Measurements from ENCODE around the gene RNASE13. TPM values are rescaled to one million over a fixed set of nuclear protein-coding genes. Genes with fewer than 3 reads are reported as not detected.
A peak's percentile ranks its signal among the peaks of the same experiment; 100 is the strongest.
"Not testable (repeated sequence)": the region's sequence is repeated elsewhere in the genome, so short reads cannot be mapped to it uniquely, and the experiment has no call there.

RNASE13 gene
- total RNA-seq, 1 experiment from 2014 or later, result not detected

DNA sequence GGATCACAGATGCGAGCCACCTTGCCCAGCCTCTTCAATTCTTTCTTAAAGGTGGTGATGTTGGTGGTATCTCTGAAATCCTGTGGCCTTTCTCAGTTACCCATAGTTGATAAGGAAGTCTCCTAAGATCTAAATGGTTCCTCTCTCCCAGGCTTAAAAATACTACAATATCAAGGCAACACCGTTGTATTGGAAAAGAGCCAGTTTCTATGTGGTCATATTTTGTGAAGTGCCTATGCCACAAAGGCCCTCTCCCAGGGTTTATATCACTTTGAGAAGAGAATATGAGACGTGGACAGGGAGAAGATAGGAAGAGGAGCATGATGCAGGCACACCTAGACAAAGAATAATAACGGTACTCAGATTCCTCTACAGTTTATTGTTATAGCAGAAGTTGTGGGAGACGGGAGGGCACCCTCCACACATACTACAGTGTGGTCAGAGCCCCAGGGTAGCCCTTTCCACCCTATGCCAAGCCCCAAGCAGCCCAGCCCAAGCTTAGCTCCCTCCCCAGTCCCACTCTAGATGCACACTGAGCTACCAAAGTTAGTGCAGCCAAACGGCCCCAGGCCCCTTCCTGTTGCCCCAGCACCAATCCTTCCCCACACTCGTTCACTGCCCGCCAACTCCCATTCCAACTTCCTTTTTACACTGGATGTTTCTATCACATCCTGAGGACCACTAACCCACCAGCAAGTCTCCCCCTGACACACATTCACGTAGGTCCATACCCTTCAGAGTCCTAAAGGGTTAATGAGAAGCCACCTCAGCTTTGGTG, 18.0 kb downstream of the RNASE13 start:
- in situ Hi-C loops (cut with HindIII; ENCODE audit: low pct_unique_long_range_greater_than_20kb, low sequenced_read_pairs), result no loop called here
- no peak for DNase-seq (ENCODE audit: low read depth, low spot score)

GRCh38 chr14:21015312-21015711, 19.3 kb downstream of the RNASE13 start:
- no peak for DNase-seq (ENCODE audit: low read depth, low spot score)
- in situ Hi-C loops (cut with HindIII; ENCODE audit: low pct_unique_long_range_greater_than_20kb, low sequenced_read_pairs), result no loop called here

- peak; percentile 91 for DNase-seq (ENCODE audit: low read depth, low spot score)
- in situ Hi-C loops (cut with HindIII; ENCODE audit: low pct_unique_long_range_greater_than_20kb, low sequenced_read_pairs), result no loop called here
Measured at GRCh38 chr14:21014761-21015190, 19.8 kb downstream of the RNASE13 start.

DNA sequence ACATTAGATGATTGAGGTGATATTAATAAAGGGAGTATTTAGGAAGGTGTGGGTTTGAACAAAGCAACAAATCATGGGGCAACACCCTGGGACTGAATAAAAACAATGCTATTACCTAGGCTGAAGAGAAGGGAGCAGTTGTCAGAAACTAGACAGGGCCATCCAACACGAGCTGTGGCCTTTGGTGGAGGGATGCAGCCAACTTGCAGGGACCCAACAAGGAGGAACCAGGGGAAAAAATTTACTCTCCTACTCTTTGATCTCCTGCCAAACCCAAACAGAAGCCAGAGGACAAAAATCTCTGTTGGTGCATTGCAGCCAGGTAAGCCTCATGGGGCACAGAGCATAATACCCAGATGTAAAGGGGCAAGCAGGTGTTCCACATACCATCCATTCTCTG, 23.5 kb downstream of the RNASE13 start:
- DNase-seq (ENCODE audit: low read depth, low spot score), result no peak
- in situ Hi-C loops (cut with HindIII; ENCODE audit: low pct_unique_long_range_greater_than_20kb, low sequenced_read_pairs), result no loop called here

DNA sequence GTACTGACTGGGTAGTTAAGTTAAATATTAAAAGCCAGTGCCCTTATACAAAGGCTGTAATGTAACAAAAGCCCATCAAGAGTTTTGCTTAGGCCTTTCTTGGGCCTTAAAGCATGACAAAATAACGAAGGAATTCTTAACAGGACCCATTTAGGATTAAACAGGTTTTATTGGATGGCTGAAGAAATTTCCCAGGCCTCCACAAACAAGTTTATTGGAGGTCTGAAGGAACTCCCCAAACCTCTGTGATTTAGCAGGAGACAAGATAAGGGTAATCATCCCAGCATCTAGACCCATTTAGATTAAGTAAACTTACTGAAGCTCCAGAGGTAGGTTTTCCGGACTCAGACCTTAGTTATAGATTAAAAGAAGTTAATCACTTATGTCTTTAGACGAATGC, 24.9 kb downstream of the RNASE13 start:
- DNase-seq (ENCODE audit: low read depth, low spot score); in situ Hi-C loops (cut with HindIII; ENCODE audit: low pct_unique_long_range_greater_than_20kb, low sequenced_read_pairs): not testable (repeated sequence)

DNA sequence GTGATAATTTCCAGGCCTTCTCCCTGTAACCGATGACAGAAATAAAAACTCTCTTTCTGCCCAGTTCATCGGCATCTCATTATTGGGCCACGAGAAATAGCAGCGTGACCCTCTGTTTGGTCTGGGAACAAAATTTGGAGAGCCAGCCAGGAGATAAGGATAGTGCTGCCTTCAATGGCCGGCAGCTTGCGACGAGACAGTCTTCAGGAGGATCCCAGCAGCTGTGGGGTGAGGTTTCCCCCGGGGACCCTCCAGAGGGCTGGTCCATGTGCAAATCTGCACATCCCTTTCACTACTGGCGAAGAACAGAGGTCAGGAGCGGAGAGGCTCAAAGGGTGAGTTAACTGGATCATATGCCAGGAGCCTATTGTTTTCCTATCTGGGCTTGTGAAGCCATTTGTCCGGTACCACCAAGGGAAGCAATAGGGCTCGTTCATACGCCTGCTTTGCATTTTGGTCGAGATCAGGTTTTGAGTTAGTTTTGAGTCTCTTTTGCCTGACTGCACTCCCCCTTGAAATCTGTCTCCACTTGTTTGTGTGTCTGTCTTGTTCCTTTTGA, 30.7 kb downstream of the RNASE13 start:
- in situ Hi-C loops (cut with HindIII; ENCODE audit: low pct_unique_long_range_greater_than_20kb, low sequenced_read_pairs), result no loop called here
- DNase-seq (ENCODE audit: low read depth, low spot score), result no peak

- DNase-seq (ENCODE audit: low read depth, low spot score), result no peak
- in situ Hi-C loops (cut with HindIII; ENCODE audit: low pct_unique_long_range_greater_than_20kb, low sequenced_read_pairs), result no loop called here
Measured at GRCh38 chr14:21001218-21001617, 33.4 kb downstream of the RNASE13 start.

DNA sequence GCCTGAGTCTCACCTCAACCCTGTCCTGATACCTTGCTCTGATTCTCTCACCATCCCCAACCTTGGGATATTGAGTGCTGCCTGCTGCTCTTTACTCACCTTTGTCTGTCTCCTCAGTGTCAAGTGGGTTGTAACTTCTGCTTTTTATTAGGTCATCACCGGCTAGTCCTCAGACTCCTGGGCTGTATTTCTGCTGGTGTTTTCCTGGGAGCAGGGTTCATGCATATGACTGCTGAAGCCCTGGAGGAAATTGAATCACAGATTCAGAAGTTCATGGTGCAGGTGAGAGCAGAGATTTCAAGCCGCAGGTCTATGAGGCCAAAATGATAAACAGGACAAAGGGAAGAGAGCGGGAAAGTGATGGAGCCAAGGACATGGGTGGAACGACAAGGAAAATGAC, 35.0 kb downstream of the RNASE13 start:
- in situ Hi-C loops (cut with HindIII; ENCODE audit: low pct_unique_long_range_greater_than_20kb, low sequenced_read_pairs), result no loop called here
- DNase-seq (ENCODE audit: low read depth, low spot score), result no peak

GRCh38 chr14:20998674-20999366, 35.8 kb downstream of the RNASE13 start, which contains the start of gene SLC39A2:
Gene SLC39A2 (plus strand): TSS chr14:20999293. CDS start chr14:20999447, 154 bp downstream.
- DNase-seq (ENCODE audit: low read depth, low spot score), result peak; percentile 48
- in situ Hi-C loops (cut with HindIII; ENCODE audit: low pct_unique_long_range_greater_than_20kb, low sequenced_read_pairs), result no loop called here

- in situ Hi-C loops (cut with HindIII; ENCODE audit: low pct_unique_long_range_greater_than_20kb, low sequenced_read_pairs), result no loop called here
- no peak for DNase-seq (ENCODE audit: low read depth, low spot score)
Measured at GRCh38 chr14:20998139-20998538, 36.5 kb downstream of the RNASE13 start.

- DNase-seq (ENCODE audit: low read depth, low spot score), result no peak
- in situ Hi-C loops (cut with HindIII; ENCODE audit: low pct_unique_long_range_greater_than_20kb, low sequenced_read_pairs), result no loop called here
Measured at GRCh38 chr14:20997564-20997963, 37.0 kb downstream of the RNASE13 start.

- no peak for DNase-seq (ENCODE audit: low read depth, low spot score)
- in situ Hi-C loops (cut with HindIII; ENCODE audit: low pct_unique_long_range_greater_than_20kb, low sequenced_read_pairs), result no loop called here
Measured at GRCh38 chr14:20997115-20997514, 37.5 kb downstream of the RNASE13 start.

DNA sequence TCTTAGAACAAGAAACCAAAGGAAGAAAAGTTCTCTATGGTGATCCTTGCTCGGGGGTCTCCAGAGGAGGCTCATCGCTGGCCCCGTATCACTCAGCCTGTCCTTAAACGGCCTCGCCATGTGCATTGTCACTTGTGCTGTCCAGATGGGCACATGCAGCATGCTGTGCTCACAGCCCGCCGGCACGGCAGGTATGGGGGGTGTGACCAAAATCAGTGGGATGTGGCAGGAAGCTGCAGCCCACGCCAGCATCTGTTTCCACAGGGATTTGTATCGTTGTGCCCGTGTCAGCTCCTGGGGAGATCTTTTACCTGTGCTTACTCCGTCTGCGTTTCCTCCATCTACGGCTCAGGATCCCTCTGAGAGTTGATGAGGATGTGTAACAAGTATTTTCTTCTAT, 38.1 kb downstream of the RNASE13 start:
- no peak for DNase-seq (ENCODE audit: low read depth, low spot score)
- in situ Hi-C loops (cut with HindIII; ENCODE audit: low pct_unique_long_range_greater_than_20kb, low sequenced_read_pairs), result no loop called here

DNA sequence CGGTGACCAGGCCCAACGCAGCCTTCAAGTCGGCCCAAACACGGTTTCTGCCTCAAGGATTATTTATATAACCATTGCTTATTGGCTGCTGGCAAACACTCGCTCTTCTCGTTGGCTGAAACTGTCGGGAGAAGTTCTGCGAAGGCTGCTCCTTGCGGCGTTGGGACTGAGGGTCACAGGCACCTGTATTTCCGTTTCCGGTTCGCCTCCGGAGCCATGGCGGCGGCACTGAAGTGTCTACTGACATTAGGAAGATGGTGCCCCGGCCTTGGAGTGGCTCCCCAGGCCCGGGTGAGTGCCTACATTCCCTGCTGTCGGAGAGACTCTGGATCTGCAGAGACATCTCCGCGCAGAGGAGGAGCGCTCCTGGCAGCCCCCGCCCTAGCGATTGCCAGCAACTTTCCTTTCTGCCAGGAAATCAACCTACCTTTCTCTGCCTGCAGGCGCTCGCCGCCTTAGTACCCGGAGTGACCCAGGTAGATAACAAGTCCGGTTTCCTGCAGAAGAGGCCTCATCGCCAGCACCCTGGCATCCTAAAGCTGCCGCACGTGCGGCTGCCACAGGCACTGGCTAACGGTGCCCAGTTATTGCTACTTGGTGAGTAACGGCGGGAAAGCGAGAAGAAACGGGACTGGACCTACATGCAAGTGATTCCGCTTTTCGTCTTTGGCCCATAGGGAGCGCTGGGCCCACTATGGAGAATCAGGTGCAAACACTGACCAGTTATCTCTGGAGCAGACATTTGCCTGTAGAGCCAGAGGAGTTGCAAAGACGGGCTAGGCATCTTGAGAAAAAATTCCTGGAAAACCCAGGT, 44.6 kb downstream of the RNASE13 start, which contains the start of gene METTL17:
Gene METTL17, plus strand, starts transcription at position 194 of the 814 bp plus-strand sequence. Its CDS starts 23 bp downstream, at position 217.
- peak; percentile 97 for DNase-seq (ENCODE audit: low read depth, low spot score)
- in situ Hi-C loops (cut with HindIII; ENCODE audit: low pct_unique_long_range_greater_than_20kb, low sequenced_read_pairs), result no loop called here

GRCh38 chr14:20989471-20989786, 45.2 kb downstream of the RNASE13 start:
- in situ Hi-C loops (cut with HindIII; ENCODE audit: low pct_unique_long_range_greater_than_20kb, low sequenced_read_pairs), result no loop called here
- no peak for DNase-seq (ENCODE audit: low read depth, low spot score)

- in situ Hi-C loops (cut with HindIII; ENCODE audit: low pct_unique_long_range_greater_than_20kb, low sequenced_read_pairs), result no loop called here
- DNase-seq (ENCODE audit: low read depth, low spot score), result no peak
Measured at GRCh38 chr14:20988717-20989470, 45.7 kb downstream of the RNASE13 start.

GRCh38 chr14:20986811-20987210, 47.8 kb downstream of the RNASE13 start:
- peak; percentile 35 for DNase-seq (ENCODE audit: low read depth, low spot score)
- in situ Hi-C loops (cut with HindIII; ENCODE audit: low pct_unique_long_range_greater_than_20kb, low sequenced_read_pairs), result no loop called here
